ENCODE data around the gene DNAAF8.

- no peak for TF ChIP-seq POLR2A (IDR thresholded peaks at IDR 0.05; ENCODE audit: low read depth, low read length)
- TF ChIP-seq POLR2AphosphoS5 (IDR thresholded peaks at IDR 0.05; ENCODE audit: low read depth, low read length), result no peak
Observed at GRCh38 chr16:4790871-4791270, 56.5 kb downstream of the DNAAF8 start.
